HEK293 (cell line): ENCODE data around the gene PPP1CC.

Source experiments
- CTCF ChIP-seq: fragments of 450-650 bp; formaldehyde crosslinking; IDR thresholded peaks from 2 replicates; pipeline ENCODE4 v1.5.1; 2016; ENCODE audit warnings: missing biosample characterization, missing genetic modification characterization
- ZFP69B ChIP-seq: fragments of 450-650 bp; formaldehyde crosslinking; IDR thresholded peaks from 2 replicates; pipeline ENCODE4 v1.5.1; 2016; ENCODE audit warnings: missing biosample characterization, missing genetic modification characterization
- ZNF121 ChIP-seq: fragments of 450-650 bp; formaldehyde crosslinking; IDR thresholded peaks from 2 replicates; pipeline ENCODE4 v1.5.1; 2016; ENCODE audit warnings: missing biosample characterization, missing genetic modification characterization
- ZNF146 ChIP-seq: fragments of 450-650 bp; formaldehyde crosslinking; IDR thresholded peaks from 2 replicates; pipeline ENCODE4 v1.5.1; 2016; ENCODE audit warnings: missing biosample characterization, missing genetic modification characterization
- ZNF214 ChIP-seq: fragments of 450-650 bp; formaldehyde crosslinking; IDR thresholded peaks from 2 replicates; pipeline ENCODE4 v1.5.1; 2017; ENCODE audit warnings: missing biosample characterization, mild to moderate bottlenecking, missing genetic modification characterization, borderline replicate concordance
- ZNF670 ChIP-seq: fragments of 450-650 bp; formaldehyde crosslinking; IDR thresholded peaks from 2 replicates; pipeline ENCODE4 v1.5.1; 2016; ENCODE audit warnings: missing biosample characterization, missing genetic modification characterization, low read depth
- ZNF747 ChIP-seq: fragments of 450-650 bp; formaldehyde crosslinking; IDR thresholded peaks from 2 replicates; pipeline ENCODE4 v1.5.1; 2016; ENCODE audit warnings: missing biosample characterization, missing genetic modification characterization
- ZNF768 ChIP-seq: fragments of 450-650 bp; formaldehyde crosslinking; IDR thresholded peaks from 2 replicates; pipeline ENCODE4 v1.5.1; 2018; ENCODE audit warnings: missing biosample characterization, mild to moderate bottlenecking, missing genetic modification characterization
- TF ChIP-seq, protein P1 (sequence below): fragments of 450-650 bp; formaldehyde crosslinking; IDR thresholded peaks from 2 replicates; pipeline ENCODE4 v1.5.1; 2016; ENCODE audit warnings: missing biosample characterization, missing genetic modification characterization, borderline replicate concordance
- TF ChIP-seq, protein P2 (sequence below): fragments of 450-650 bp; formaldehyde crosslinking; IDR thresholded peaks from 2 replicates; pipeline ENCODE4 v1.5.1; 2016; ENCODE audit warnings: missing biosample characterization, missing genetic modification characterization
- TF ChIP-seq, protein P3 (sequence below): fragments of 450-650 bp; formaldehyde crosslinking; IDR thresholded peaks from 2 replicates; pipeline ENCODE4 v1.5.1; 2016; ENCODE audit warnings: missing biosample characterization, missing genetic modification characterization

DNA sequence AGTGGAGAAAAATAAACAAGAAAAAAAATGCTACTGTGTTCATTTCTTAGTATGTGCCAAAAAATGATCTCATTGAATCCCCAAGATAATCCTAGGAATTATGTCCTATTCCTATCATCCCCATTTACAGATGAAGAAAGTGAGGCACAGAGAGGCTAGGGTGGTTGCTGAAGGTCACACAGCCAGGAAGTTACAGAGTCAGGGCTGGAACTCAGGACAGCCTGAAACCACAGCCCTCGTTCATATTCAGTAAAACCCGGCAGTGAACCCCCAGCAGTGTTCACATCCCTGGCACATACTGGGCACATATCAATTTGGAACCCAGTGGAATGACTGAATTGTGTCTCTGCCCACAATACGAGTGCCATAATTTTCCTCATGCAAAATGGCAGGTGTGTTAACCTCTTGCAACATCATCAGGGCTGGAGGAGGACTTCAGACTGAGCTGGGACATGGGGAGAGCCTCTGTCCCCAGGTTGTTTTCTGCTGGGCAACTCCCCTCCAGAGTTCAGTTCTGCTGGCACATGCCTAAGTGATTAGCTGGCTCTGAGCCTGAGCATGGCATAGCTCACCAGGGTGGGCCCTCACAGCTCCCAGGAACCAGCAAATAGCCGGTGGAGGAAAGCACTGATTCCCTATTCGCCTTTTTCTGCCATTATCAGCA is 2.0 kb upstream of the PPP1CC start:
- TF ChIP-seq CTCF (tag by site-specific recombination) (no peak), ZNF214 (no peak), ZFP69B (tag by site-specific recombination) (no peak), ZNF747 (tag by site-specific recombination) (no peak), ZNF146 (tag by site-specific recombination) (no peak), ZNF768 (peak; percentile 86; the same call in 1 of the 2 replicates), ZNF121 (no peak), ZNF670 (tag by site-specific recombination) (no peak)
- TF ChIP-seq, protein P1, sequence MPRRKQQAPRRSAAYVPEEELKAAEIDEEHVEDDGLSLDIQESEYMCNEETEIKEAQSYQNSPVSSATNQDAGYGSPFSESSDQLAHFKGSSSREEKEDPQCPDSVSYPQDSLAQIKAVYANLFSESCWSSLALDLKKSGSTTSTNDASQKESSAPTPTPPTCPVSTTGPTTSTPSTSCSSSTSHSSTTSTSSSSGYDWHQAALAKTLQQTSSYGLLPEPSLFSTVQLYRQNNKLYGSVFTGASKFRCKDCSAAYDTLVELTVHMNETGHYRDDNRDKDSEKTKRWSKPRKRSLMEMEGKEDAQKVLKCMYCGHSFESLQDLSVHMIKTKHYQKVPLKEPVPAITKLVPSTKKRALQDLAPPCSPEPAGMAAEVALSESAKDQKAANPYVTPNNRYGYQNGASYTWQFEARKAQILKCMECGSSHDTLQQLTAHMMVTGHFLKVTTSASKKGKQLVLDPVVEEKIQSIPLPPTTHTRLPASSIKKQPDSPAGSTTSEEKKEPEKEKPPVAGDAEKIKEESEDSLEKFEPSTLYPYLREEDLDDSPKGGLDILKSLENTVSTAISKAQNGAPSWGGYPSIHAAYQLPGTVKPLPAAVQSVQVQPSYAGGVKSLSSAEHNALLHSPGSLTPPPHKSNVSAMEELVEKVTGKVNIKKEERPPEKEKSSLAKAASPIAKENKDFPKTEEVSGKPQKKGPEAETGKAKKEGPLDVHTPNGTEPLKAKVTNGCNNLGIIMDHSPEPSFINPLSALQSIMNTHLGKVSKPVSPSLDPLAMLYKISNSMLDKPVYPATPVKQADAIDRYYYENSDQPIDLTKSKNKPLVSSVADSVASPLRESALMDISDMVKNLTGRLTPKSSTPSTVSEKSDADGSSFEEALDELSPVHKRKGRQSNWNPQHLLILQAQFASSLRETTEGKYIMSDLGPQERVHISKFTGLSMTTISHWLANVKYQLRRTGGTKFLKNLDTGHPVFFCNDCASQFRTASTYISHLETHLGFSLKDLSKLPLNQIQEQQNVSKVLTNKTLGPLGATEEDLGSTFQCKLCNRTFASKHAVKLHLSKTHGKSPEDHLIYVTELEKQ (tag by site-specific recombination), result no peak
- TF ChIP-seq, protein P2, sequence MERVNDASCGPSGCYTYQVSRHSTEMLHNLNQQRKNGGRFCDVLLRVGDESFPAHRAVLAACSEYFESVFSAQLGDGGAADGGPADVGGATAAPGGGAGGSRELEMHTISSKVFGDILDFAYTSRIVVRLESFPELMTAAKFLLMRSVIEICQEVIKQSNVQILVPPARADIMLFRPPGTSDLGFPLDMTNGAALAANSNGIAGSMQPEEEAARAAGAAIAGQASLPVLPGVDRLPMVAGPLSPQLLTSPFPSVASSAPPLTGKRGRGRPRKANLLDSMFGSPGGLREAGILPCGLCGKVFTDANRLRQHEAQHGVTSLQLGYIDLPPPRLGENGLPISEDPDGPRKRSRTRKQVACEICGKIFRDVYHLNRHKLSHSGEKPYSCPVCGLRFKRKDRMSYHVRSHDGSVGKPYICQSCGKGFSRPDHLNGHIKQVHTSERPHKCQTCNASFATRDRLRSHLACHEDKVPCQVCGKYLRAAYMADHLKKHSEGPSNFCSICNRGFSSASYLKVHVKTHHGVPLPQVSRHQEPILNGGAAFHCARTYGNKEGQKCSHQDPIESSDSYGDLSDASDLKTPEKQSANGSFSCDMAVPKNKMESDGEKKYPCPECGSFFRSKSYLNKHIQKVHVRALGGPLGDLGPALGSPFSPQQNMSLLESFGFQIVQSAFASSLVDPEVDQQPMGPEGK, result no peak
- TF ChIP-seq, protein P3, sequence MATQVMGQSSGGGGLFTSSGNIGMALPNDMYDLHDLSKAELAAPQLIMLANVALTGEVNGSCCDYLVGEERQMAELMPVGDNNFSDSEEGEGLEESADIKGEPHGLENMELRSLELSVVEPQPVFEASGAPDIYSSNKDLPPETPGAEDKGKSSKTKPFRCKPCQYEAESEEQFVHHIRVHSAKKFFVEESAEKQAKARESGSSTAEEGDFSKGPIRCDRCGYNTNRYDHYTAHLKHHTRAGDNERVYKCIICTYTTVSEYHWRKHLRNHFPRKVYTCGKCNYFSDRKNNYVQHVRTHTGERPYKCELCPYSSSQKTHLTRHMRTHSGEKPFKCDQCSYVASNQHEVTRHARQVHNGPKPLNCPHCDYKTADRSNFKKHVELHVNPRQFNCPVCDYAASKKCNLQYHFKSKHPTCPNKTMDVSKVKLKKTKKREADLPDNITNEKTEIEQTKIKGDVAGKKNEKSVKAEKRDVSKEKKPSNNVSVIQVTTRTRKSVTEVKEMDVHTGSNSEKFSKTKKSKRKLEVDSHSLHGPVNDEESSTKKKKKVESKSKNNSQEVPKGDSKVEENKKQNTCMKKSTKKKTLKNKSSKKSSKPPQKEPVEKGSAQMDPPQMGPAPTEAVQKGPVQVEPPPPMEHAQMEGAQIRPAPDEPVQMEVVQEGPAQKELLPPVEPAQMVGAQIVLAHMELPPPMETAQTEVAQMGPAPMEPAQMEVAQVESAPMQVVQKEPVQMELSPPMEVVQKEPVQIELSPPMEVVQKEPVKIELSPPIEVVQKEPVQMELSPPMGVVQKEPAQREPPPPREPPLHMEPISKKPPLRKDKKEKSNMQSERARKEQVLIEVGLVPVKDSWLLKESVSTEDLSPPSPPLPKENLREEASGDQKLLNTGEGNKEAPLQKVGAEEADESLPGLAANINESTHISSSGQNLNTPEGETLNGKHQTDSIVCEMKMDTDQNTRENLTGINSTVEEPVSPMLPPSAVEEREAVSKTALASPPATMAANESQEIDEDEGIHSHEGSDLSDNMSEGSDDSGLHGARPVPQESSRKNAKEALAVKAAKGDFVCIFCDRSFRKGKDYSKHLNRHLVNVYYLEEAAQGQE (tag by site-specific recombination), result no peak
